Natural killer cell (primary cell): Measurements from ENCODE around the gene VWA5B2. TPM values are rescaled to one million over a fixed set of nuclear protein-coding genes. Genes with fewer than 3 reads are reported as not detected.

Source experiments
- ATAC-seq, 3 donors: fragments of 150-1000 bp in 2 of 3; fragments of 200-7000 bp in 1 of 3; cut with Tn5 transposase; 1 replicate in 1 of 3; 2 replicates in 2 of 3; pipeline ENCODE4 v1.10.0; 2021; ENCODE audit warnings: mild to moderate bottlenecking in 2 of 3, moderate library complexity in 2 of 3
- DNase-seq, 2 donors: peaks; one replicate each; pipeline versions ENCODE4 v3.0.0 to v3.0.0-alpha.2; 2013 to 2021; ENCODE audit warnings: mixed read lengths in 1 of 2
- H3K27ac ChIP-seq: one replicate; pipeline ENCODE4 v1.5.1; 2013; ENCODE audit warnings: mild to moderate bottlenecking, low read length
- H3K27me3 ChIP-seq: one replicate; pipeline ENCODE4 v1.6.1; 2013; ENCODE audit warnings: low read length; ENCODE audit not compliant: control insufficient read depth, insufficient read depth
- H3K36me3 ChIP-seq: one replicate; pipeline ENCODE4 v1.6.1; 2013; ENCODE audit warnings: low read length; ENCODE audit not compliant: control insufficient read depth, insufficient read depth
- H3K4me1 ChIP-seq: one replicate; pipeline ENCODE4 v1.6.1; 2013; ENCODE audit warnings: low read length; ENCODE audit not compliant: control insufficient read depth, insufficient read depth
- H3K4me3 ChIP-seq: one replicate; pipeline ENCODE4 v1.5.1; 2013; ENCODE audit warnings: low read length
- H3K9me3 ChIP-seq: one replicate; pipeline ENCODE4 v1.6.1; 2013; ENCODE audit warnings: low read length; ENCODE audit not compliant: control insufficient read depth, insufficient read depth
- H3K27ac Mint-ChIP-seq, 2 donors: one replicate each; pipeline ENCODE4 v1.8.0; 2022; ENCODE audit warnings: mild to moderate bottlenecking in 2 of 2, mixed read lengths in 2 of 2, moderate library complexity in 1 of 2
- H3K27me3 Mint-ChIP-seq, 2 donors: one replicate each; pipeline ENCODE4 v1.8.0; 2022; ENCODE audit warnings: low read depth in 2 of 2, mixed read lengths in 2 of 2
- H3K36me3 Mint-ChIP-seq: one replicate; pipeline ENCODE4 v1.8.0; 2022; ENCODE audit warnings: mixed read lengths
- H3K4me1 Mint-ChIP-seq, 2 donors: one replicate each; pipeline ENCODE4 v1.8.0; 2022; ENCODE audit warnings: mixed read lengths in 2 of 2
- H3K4me3 Mint-ChIP-seq: one replicate; pipeline ENCODE4 v1.8.0; 2022; ENCODE audit warnings: mild to moderate bottlenecking, moderate library complexity, mixed read lengths
- H3K9me3 Mint-ChIP-seq, 2 donors: one replicate each; pipeline ENCODE4 v1.8.0; 2022; ENCODE audit warnings: mixed read lengths in 2 of 2
- CTCF ChIP-seq: fragments of 200-600 bp; IDR thresholded peaks from one replicate; pipeline ENCODE4 v1.8.0; 2022; ENCODE audit warnings: antibody characterized with exemption
- WGBS: methylation state at CpG from one replicate; pipeline ENCODE4 v1.1.7; 2013; ENCODE audit warnings: missing lambda C conversion rate; ENCODE audit not compliant: insufficient coverage; 5-methylcytosine and 5-hydroxymethylcytosine counted together
- intact Hi-C: fragments of 100-400 bp; cut with micrococcal nuclease; formaldehyde crosslinking; loops from one replicate; pipeline ENCODE4 v1.14.2; 2022
- total RNA-seq, 4 donors: library from RNA; stranded (reverse); fragments of 120-200 nt in 1 of 4; gene quantifications; one replicate each; pipeline versions ENCODE4 v1.2.3 to v1.2.4, GENCODE V29; 2013 to 2022

VWA5B2 gene
- total RNA-seq, 3 donors from 2014 or later (not counting 1 experiment from before 2014, with no cell fraction given), result 0.14 to 0.23 TPM; not detected in 1

- no peak overlapping the region for H3K4me3 Mint-ChIP-seq
- H3K36me3 Mint-ChIP-seq, result no peaks in the 10 kb centered on the region
- no peak for TF ChIP-seq CTCF
- no peaks in the 10 kb centered on the region for H3K9me3 Mint-ChIP-seq
- H3K4me1 Mint-ChIP-seq, result no peaks in the 10 kb centered on the region
- 90% methylated on average over 8 of the region's 8 CpGs for WGBS
- DNase-seq, result no peak
- no peak overlapping the region for H3K27ac Mint-ChIP-seq
- no peaks in the 10 kb centered on the region for H3K36me3 ChIP-seq
- H3K4me3 ChIP-seq, result no peak overlapping the region
- intact Hi-C loops, result no loop called here
- H3K27me3 Mint-ChIP-seq, result peaks cover 12 to 14% of the 10 kb centered on the region in 2 donors
- no peaks in the 10 kb centered on the region for H3K9me3 ChIP-seq
- no peak for ATAC-seq
- no peaks in the 10 kb centered on the region for H3K27me3 ChIP-seq
- H3K27ac ChIP-seq, result no peak overlapping the region
- no peaks in the 10 kb centered on the region for H3K4me1 ChIP-seq
Measured at GRCh38 chr3:184203526-184203925, 25.9 kb upstream of the VWA5B2 start.

GRCh38 chr3:184209146-184209923 is 20.1 kb upstream of the VWA5B2 start:
- Mint-ChIP-seq H3K27me3 (peaks cover 12 to 14% of the 10 kb centered on the region in 2 donors), H3K4me3 (no peak overlapping the region), H3K27ac (no peak overlapping the region), H3K9me3 (no peaks in the 10 kb centered on the region), H3K36me3 (no peaks in the 10 kb centered on the region), H3K4me1 (no peaks in the 10 kb centered on the region)
- intact Hi-C loops, result no loop called here
- ATAC-seq (no peak), DNase-seq (no peak)
- Histone ChIP-seq H3K9me3 (no peaks in the 10 kb centered on the region), H3K27me3 (no peaks in the 10 kb centered on the region), H3K36me3 (no peaks in the 10 kb centered on the region), H3K4me1 (no peaks in the 10 kb centered on the region), H3K27ac (no peak overlapping the region), H3K4me3 (no peak overlapping the region)
- no peak for TF ChIP-seq CTCF
- WGBS, result 85% methylated on average over 10 of the region's 11 CpGs

- Histone ChIP-seq H3K4me3 (no peak overlapping the region), H3K27me3 (no peaks in the 10 kb centered on the region), H3K36me3 (no peaks in the 10 kb centered on the region), H3K27ac (no peak overlapping the region), H3K4me1 (no peaks in the 10 kb centered on the region), H3K9me3 (no peaks in the 10 kb centered on the region)
- 88% methylated on average over 4 of the region's 5 CpGs for WGBS
- no peak for TF ChIP-seq CTCF
- Mint-ChIP-seq H3K4me3 (no peak overlapping the region), H3K9me3 (no peaks in the 10 kb centered on the region), H3K36me3 (no peaks in the 10 kb centered on the region), H3K27ac (no peak overlapping the region), H3K4me1 (no peaks in the 10 kb centered on the region), H3K27me3 (peaks cover 12 to 17% of the 10 kb centered on the region in 2 donors)
- ATAC-seq (no peak), DNase-seq (no peak)
- intact Hi-C loops, result no loop called here
Measured at GRCh38 chr3:184211297-184211696, 18.1 kb upstream of the VWA5B2 start.

GRCh38 chr3:184211718-184212117 is 17.7 kb upstream of the VWA5B2 start:
- H3K9me3 Mint-ChIP-seq, result no peaks in the 10 kb centered on the region
- H3K27me3 Mint-ChIP-seq, result peaks cover 7 to 12% of the 10 kb centered on the region in 2 donors
- intact Hi-C loops, result no loop called here
- H3K4me1 Mint-ChIP-seq, result no peaks in the 10 kb centered on the region
- Histone ChIP-seq H3K36me3 (no peaks in the 10 kb centered on the region), H3K27me3 (no peaks in the 10 kb centered on the region), H3K9me3 (no peaks in the 10 kb centered on the region), H3K4me1 (no peaks in the 10 kb centered on the region), H3K27ac (no peak overlapping the region), H3K4me3 (no peak overlapping the region)
- no peak overlapping the region for H3K27ac Mint-ChIP-seq
- H3K36me3 Mint-ChIP-seq, result no peaks in the 10 kb centered on the region
- no peak for TF ChIP-seq CTCF
- ATAC-seq (no peak), DNase-seq (no peak)
- 91% methylated on average over 5 of the region's 5 CpGs for WGBS
- no peak overlapping the region for H3K4me3 Mint-ChIP-seq
